ENCODE data around the gene KDM1B. TPM values are rescaled to one million over a fixed set of nuclear protein-coding genes. Genes with fewer than 3 reads are reported as not detected.

The KDM1B gene
- total and polyA plus RNA-seq, 2 of the 8 experiments (the other 6 are each of a cell fraction or from before 2014, with no cell fraction given), result 3.7 to 7.5 TPM

DNA sequence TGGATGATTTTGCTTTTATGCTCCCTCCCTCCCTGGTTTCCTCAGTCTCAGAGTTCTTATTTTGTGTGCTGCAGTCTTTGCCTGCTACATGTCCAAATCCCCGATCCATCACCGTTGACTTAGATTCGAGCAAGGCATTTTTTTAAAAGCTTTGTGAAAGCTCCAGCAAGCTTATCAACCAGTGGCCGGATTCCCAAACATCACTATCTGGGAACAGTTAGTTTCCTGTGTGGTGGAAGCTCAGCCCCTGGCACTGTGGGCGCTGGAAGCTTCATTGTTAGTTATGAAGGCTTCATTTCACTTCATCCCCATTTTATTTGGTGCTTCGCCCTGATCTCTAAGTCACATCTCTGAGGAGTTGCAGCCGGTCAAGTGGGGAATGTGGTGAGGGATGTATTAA, 64.4 kb downstream of the KDM1B start:
- no peak overlapping the region for H3K23ac ChIP-seq (ENCODE audit: insufficient read length)
- no peak for DNase-seq (ENCODE audit: low read depth in 1 of 2, low spot score in 2 of 2)
- no peak overlapping the region for H4K8ac ChIP-seq (ENCODE audit: extremely low read depth, insufficient read depth, low read length)
- no peak overlapping the region for H2AFZ ChIP-seq (ENCODE audit: low read length)
- CTCF ChIA-PET (ENCODE audit: partially characterized antibody), result interaction anchor here (1.3 kb wide), 1 partner anchor 62 kb away, joined by 3 read pairs; no protein-coding TSS in a partner anchor
- H3K36me3 ChIP-seq (ENCODE audit: control insufficient read depth in 2 of 4, insufficient read depth in 4 of 4, low read length in 3 of 4), result peaks cover 0 to 29% (median 9%) of the 10 kb centered on the region in 4 experiments; a peak in 4 of 8 replicates
- peaks cover 0 to 1% of the 10 kb centered on the region in 2 experiments for H4K20me1 ChIP-seq (replicated peaks in 1 of 2; ENCODE audit: control insufficient read depth in 1 of 2, insufficient read depth in 2 of 2, low read length in 2 of 2)
- H4K5ac ChIP-seq (ENCODE audit: insufficient read length, low read depth, low read length), result no peak overlapping the region
- H2BK120ac ChIP-seq (replicated peaks; ENCODE audit: low read depth, low read length), result no peak overlapping the region
- H2BK15ac ChIP-seq (ENCODE audit: low read length), result no peak overlapping the region
- no peak overlapping the region for H3K18ac ChIP-seq (ENCODE audit: extremely low read depth, low read length)
- no peak for FAIRE-seq
- no peak overlapping the region for H2BK12ac ChIP-seq (ENCODE audit: low read depth, low read length)
- H2BK20ac ChIP-seq (ENCODE audit: low read length), result no peak overlapping the region
- no peaks in the 10 kb centered on the region for H3K4me1 ChIP-seq (replicated peaks in 1 of 4; ENCODE audit: control insufficient read depth in 3 of 4, insufficient read depth in 4 of 4, low read length in 3 of 4)
- POLR2A ChIA-PET (ENCODE audit: partially characterized antibody), result interaction anchor here (0.8 to 2.1 kb wide), 2 partner anchors 13 to 58 kb away, joined by 3 to 6 read pairs; no protein-coding TSS in a partner anchor
- H3K56ac ChIP-seq (replicated peaks; ENCODE audit: insufficient read length, low read depth, low read length), result no peak overlapping the region
- no peak overlapping the region for H3K27ac ChIP-seq (ENCODE audit: low read depth, low read length)
- H3K4me3 ChIP-seq (ENCODE audit: extremely low read depth in 1 of 4, insufficient read depth in 2 of 4, low read depth in 3 of 4, low read length in 4 of 4), result no peak overlapping the region
- H3K79me1 ChIP-seq (ENCODE audit: low read depth, low read length), result no peaks in the 10 kb centered on the region
- no peak overlapping the region for H4K91ac ChIP-seq (replicated peaks; ENCODE audit: insufficient read length, low read length)
- H3K14ac ChIP-seq (ENCODE audit: insufficient read length), result no peak overlapping the region
- no peak overlapping the region for H3K4ac ChIP-seq (replicated peaks; ENCODE audit: insufficient read length, low read depth, low read length)
- H3K9me3 ChIP-seq (ENCODE audit: insufficient read depth in 2 of 2, low read depth in 1 of 2, low read length in 1 of 2), result no peaks in the 10 kb centered on the region
- no peaks in the 10 kb centered on the region for H3K27me3 ChIP-seq (replicated peaks in 1 of 4; ENCODE audit: control insufficient read depth in 3 of 4, extremely low read depth in 1 of 4, insufficient read depth in 3 of 4, low read length in 3 of 4)
- H2AK5ac ChIP-seq (ENCODE audit: low read depth, low read length), result no peak overlapping the region
- no peak overlapping the region for H3K4me2 ChIP-seq (ENCODE audit: insufficient read depth in 1 of 2, low read depth in 2 of 2, low read length in 2 of 2)
- H3K9ac ChIP-seq (replicated peaks in 1 of 4; ENCODE audit: extremely low read depth in 1 of 4, low read depth in 3 of 4, low read length in 3 of 4), result no peak overlapping the region
- no peak for TF ChIP-seq NANOG (IDR thresholded peaks at IDR 0.05; ENCODE audit: insufficient read depth, low read depth, low read length, poor library complexity, severe bottlenecking)
- 90% methylated on average over 7 of the region's 7 CpGs; no CpG with 5 or more reads in 1 of the 2 experiments for WGBS, 2 experiments (ENCODE audit: extremely low coverage in 1 of 2, insufficient coverage in 1 of 2, insufficient read length in 1 of 2, insufficient replicate concordance in 2 of 2, low coverage in 1 of 2, low lambda C conversion rate in 2 of 2, missing lambda C conversion rate in 1 of 2)
- H3K23me2 ChIP-seq (ENCODE audit: low read depth, low read length), result no peaks in the 10 kb centered on the region; the same call in 1 of the 2 replicates
- no peaks in the 10 kb centered on the region for H3K79me2 ChIP-seq (ENCODE audit: control insufficient read depth in 1 of 2, insufficient read depth in 2 of 2, low read length in 2 of 2)
- no peak overlapping the region for H2BK5ac ChIP-seq (ENCODE audit: low read depth, low read length)
